ENCODE results near the gene SLC35C1.
A peak's percentile ranks its signal among the peaks of the same experiment; 100 is the strongest.
"Not testable (repeated sequence)": the region's sequence is repeated elsewhere in the genome, so short reads cannot be mapped to it uniquely, and the experiment has no call there.

Gene SLC35C1

DNA sequence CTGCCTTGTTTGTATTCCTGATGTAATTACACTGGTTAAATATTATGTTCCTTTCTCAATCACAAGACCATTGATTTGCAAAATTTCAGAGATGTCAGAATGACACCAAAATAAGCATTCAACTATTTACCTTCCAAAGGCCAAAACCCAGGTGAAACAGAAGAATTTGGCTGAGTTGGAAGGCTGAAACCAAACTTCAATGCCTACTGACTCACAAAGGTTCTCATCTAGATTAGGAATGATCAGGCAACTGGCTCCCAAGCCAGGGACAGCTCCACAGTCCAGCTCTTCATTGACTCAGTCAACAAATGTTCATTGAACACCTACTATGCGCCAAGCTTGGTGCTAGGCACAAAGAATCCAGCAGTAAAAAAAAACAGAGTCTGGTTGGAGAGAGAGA lies 13.4 kb upstream of the SLC35C1 start:
- DNase-seq = no peak

DNA sequence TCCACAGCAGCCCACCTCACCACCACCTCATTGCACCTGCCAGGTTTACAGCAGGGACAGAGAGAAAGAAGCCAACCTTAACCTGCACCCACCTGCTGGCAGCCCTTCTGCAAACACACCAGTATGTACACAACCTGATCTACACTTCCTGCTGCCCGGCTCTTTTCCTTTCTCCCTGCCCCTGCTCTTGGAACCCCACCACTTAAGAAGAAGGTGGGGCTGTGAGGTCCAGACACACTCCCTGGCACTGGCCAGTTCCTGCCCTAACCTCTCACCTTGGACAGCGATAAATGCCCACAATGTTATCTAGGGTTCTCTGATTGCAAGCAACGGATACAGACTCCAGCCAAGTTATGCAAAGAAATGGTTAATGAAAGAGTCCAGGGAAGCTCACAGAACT lies 10.8 kb upstream of the SLC35C1 start:
- DNase-seq = peak; percentile 34

DNA sequence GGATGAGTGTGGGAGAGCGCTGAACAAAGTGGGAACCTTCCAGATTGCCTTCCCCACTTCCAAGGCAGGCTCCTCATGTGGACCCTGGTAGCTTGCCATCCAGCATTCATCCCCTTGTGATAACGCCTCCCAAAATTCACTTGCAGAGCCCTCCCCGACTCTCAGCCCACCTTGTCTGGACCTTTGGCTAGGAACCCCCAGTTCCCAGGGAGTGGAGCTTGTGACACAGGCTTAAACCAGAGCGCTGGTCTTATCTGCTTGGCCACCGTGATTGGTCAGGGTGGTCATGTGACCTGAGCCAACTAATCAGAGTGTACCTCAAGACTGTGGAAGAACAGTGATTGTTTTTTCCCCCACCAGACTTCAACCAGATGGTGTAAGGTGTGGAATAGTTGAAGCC lies 9.6 kb upstream of the SLC35C1 start:
- DNase-seq = no peak

DNA sequence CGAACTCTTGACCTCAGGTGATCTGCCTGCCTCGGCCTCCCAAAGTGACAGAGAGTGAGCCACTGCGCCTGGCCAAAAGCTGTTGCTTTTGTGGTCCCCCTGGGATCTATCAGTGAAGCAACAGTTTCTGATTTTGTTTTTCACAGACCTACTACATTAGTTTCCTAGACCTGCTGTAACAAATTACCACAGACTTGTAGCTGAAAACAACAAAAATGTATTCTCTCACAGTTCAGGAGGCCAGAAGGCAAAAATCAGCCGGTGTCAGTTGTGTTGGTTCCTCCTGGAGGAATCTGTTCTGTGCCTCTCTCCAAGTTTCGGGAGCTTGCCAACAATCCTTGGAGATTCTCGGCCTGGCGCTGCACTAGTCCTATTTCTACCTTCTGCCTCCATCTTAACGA lies 8.5 kb upstream of the SLC35C1 start:
- DNase-seq = no peak

DNA sequence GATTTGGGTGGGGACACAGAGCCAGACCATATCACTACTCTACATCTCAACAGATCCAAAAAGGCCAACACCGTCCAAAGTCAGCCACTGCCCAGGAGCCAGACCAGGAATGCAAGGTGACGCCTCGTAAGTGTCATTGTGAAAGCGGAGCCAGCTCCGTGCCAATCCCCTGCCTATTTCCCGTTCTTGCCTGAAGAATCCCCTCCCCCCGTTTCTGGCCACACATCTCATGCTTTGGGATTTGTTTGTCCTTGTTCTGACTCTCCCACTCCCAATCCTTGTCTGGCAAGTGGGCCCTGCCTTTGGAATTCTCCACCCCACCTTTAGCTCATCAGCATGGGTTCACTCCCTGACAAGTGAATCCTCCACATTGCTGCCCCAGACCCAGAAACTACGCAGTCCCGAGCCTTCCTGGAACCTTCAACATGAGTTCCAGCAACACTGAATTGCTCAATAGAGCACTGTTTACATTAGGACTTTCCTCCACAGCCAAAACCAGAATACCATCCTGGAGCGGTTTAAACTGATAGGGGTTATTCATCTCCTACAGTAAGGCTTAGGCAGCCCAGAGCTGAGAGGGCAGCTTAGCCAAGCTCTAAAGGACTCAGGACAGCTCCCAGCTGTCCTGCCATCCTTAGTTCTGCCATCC lies 6.0 kb upstream of the SLC35C1 start:
- DNase-seq = no peak

DNA sequence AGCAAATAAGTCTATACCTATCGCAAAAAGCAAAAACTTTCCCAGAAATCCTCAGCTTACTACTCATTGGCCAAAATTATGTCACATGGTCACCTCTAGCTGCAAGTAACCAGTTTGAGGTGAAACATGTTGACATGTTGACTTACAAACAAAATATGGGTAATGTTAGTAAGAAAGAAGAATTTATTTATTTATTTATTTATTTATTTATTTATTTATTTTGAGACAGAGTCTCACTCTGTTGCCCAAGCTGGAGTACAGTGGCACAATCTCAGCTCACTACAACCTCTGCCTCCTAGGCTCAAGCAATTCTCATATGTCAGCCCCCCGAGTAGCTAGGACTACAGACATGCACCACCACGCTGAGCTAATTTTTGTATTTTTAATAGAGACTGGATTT lies 5.4 kb upstream of the SLC35C1 start:
- DNase-seq = no peak

DNA sequence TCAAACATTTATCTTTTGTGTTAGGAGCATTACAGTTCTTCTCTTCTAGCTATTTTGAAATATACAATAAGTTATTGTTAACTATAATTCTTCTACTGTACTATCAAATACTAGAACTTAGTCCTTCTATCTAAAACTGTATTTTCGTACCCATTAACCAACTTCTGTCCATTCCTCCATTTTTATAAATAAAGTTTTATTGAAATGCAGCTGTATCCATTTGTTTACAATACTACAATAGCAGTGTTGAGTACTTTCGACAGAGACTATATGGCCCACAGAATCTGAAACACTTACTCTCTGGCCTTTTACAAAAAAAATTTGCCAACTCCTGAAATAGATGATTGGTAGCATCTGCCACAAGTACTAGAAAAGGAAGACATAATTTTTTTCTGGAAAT lies 4.7 kb upstream of the SLC35C1 start:
- DNase-seq = no peak

DNA sequence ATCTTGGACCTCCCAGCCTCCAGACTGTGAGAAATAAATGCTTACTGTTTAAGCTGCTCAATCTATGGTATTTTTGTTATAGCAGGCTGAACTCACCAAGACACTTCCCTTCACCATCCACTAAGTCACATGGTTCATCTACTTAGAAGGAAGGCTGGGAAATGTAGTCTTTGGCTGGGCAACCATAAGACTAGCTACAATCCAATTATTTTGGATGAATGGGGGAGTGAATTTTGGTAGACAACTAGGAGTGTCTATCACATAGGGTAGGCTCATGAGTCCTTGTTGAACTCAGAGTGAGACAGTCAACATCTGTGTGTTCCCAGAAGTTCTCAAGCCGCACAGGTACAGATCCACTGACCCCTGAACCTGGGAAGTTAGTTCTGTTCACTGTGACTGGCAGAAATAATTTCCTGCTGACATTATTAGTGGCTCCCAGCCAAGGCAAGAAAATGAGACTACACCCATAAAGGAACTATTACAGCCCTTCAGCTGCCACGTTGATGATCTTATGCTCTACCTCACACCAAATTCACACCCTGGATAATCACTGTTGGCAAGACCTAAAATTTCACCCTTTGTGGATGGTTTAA lies 3.1 kb upstream of the SLC35C1 start:
- no peak for DNase-seq

DNA sequence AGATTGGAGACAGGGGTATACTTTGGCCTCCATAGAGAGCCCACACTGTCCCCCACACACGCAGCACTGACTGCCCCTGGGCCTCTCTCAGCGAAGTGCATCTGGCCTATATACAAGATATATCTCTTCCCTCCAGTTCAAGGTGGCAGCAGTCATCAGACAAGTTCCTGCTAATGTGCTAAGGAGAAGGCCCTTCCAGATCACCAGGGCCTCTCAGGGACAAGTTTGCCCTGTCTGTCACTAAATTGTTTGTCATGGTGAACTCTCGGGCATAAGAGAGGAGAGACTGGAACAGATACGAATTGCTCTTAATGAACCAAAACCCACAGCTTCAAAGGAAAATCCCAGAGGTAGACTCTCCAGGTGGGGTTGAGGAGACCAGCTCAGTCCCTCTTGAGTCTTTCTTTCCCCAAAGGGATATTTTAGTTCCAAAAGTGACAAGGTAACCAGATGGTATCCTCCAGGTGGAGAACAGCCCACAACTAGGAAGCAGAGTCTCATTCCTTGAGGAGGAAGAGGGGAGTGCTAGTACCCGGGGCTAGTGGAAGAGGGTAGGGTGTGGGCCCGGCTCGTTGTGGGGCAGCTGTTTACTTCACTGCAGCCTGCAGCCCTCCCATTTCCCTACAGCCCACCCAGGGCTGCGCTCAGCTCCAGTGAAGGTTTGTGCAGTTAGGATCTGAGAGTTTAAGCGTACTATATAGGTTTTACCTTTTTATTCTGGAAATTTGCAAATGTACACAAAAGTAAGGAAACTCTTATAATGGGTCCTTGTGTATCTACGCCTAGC lies 2.2 kb upstream of the SLC35C1 start:
- no peak for DNase-seq

DNA sequence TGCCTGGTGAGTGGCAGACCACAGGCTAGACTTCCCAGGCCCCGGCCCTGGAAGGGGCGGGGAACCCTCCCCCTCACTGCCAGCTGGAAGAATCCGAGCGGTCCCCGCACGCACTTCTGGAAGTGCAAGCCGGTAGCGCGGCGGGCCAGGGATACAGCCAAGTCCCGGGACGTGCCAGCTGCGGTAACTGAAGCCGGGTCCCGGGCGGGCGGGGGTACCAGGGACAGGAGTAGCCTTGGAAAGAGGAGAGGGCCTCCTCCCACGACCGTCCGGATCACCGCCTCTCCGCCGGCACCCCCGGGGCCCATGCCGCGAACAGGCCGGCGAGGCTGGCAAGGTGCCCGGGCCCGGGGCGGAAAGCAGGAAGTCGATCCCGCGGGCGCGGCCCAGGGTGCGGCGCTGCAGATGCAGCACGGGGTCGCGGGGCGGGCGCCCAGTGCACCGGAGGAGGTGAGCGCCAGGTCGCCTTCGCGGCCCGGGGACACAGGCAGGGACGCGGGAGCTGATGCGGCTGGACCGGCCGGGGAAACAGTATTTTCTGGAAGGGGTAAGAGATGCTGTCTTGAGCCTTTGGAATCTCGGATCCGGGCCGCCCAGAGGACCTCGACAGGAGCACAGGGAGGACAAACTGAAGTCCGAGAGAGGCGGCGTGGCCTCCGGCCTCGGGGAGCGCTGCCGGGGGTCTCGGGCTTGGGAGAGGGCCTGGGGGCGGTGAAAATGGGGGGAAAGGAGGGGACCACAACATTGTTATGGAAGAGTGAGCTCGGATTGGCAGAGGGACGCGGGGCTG lies 783 bp upstream of the SLC35C1 start:
- DNase-seq = peak; percentile 30

DNA sequence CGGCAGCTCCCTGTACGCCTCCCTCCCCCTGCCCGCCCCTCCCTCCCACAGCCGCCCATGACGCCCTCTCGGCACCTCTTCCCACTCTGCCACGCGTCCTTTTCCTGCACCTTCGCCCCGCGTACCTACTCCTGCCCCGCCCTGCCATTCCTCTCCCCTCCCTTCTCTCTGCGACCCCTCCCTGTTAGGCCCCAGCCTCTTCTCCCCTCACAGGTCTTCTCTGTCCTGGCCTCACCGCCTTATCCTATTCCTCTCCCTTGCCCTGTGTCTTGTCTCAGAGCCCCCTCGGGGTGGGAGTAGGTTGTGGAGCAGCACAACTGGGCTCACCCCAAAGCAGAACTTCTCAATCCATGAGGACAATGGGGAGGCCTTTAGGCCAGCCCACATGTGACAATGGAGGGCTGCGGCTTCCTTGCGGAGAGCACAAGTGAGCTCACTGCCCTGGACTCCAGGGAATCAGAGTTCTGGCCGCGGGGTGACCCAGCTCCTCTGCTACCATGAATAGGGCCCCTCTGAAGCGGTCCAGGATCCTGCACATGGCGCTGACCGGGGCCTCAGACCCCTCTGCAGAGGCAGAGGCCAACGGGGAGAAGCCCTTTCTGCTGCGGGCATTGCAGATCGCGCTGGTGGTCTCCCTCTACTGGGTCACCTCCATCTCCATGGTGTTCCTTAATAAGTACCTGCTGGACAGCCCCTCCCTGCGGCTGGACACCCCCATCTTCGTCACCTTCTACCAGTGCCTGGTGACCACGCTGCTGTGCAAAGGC lies 539 bp downstream of the SLC35C1 start:
- no peak for DNase-seq

DNA sequence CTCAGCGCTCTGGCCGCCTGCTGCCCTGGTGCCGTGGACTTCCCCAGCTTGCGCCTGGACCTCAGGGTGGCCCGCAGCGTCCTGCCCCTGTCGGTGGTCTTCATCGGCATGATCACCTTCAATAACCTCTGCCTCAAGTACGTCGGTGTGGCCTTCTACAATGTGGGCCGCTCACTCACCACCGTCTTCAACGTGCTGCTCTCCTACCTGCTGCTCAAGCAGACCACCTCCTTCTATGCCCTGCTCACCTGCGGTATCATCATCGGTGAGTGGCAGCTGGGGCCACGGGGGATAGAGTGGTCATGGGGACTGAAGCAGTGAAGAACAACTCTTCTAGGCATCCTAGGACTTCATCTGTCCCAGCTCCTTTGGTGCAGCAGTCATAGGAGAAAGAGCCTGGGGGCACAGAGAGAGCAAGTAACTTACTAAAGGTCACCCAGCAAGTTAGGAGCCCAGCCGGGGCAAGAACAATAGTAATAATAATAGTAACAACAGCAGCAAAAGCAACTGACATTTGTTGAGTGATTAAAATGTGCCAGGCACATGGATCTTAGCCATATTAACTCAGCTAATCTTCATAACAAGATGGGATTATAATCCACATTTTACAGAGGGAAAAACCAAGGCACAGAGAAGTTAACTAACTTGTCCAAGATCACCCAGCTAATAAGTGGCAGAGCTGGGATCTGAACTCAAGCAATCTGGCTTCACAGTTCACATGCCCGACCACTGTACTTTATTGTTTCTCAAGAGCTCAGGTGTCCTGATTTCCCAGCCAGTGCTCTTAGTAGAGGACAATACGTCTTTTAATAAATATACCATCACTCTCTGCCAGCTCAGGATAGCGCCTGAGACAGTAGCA lies 1.4 kb downstream of the SLC35C1 start:
- DNase-seq = no peak

DNA sequence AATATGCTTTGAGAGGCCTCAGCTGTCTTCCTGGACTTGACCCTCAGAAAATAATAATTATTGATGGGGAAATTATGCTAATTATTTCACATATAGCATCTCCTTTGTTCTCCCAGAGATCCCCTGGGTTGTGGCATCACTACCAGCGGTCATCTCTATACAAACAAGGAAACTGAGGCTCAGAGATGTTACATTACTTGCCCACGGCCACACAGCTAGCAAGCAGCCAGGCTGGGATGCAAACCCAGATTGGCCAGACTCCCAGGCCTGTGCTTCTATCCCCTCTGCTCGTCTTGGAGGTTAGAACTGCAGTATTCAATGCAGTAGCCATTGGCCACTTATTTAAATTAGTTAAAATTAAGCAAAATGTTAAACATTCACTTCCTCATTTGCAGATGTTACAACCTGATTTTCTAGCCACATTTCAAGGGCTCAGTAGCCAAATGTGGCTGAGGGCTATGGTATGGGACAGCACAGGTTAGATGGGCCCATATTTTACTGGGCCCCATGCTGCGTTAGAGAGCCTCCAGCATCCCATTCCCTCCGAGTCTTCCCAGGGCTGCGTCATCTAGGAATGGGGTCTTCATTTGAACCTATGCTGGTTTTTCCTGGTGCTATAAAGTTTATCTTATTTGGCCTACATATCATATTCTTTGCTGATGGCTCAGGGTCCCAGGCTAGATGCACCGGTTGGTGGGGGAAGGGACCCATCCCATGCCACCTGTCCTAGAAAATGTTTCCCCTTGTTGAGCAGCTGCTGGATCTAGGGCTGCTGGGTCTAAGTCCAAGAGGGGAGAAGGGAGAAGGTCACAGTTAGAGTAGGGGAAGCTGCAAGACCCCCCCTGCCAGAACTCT lies 2.2 kb downstream of the SLC35C1 start:
- DNase-seq = no peak

DNA sequence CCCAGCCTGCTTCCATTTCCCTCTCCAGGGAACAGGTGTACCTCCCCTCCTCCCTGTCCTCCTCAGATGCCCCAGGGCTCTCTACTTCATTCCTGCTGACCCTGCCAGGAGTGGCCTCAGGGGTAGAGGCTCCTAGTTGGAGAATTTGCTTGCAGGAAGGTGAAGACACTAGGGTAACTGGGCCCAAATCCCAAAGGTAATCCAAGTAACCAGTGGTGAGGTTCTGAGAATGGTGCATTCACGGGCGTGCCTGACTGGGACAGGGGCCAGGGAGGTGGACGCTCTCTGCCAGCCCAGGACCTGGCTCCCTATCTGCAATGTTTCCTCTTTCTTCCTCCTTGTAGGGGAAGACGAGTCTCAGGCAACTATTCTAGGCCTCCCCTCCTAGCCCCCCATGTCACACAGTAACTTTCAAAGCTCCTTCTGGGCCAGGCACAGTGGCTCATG lies 2.9 kb downstream of the SLC35C1 start:
- no peak for DNase-seq

DNA sequence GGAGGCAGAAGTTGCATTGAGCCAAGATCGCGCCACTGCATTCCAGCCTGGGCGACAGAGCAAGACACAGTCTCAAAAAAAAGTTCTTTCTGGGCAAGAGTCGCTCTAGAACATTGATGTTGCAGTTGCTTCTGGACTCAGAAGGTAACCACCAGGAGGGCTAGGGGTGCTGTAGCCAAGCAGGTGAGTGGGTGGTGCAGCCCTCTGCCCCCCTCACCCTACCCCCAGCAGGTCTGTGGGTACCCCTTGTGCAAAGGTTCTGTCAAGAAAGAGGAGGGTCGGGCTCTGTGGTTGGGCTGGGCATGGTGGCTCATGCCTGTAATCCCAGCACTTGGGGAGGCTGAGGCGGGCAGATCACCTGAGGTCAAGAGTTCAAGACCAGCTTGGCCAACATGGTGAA lies 3.5 kb downstream of the SLC35C1 start:
- DNase-seq = not testable (repeated sequence)

DNA sequence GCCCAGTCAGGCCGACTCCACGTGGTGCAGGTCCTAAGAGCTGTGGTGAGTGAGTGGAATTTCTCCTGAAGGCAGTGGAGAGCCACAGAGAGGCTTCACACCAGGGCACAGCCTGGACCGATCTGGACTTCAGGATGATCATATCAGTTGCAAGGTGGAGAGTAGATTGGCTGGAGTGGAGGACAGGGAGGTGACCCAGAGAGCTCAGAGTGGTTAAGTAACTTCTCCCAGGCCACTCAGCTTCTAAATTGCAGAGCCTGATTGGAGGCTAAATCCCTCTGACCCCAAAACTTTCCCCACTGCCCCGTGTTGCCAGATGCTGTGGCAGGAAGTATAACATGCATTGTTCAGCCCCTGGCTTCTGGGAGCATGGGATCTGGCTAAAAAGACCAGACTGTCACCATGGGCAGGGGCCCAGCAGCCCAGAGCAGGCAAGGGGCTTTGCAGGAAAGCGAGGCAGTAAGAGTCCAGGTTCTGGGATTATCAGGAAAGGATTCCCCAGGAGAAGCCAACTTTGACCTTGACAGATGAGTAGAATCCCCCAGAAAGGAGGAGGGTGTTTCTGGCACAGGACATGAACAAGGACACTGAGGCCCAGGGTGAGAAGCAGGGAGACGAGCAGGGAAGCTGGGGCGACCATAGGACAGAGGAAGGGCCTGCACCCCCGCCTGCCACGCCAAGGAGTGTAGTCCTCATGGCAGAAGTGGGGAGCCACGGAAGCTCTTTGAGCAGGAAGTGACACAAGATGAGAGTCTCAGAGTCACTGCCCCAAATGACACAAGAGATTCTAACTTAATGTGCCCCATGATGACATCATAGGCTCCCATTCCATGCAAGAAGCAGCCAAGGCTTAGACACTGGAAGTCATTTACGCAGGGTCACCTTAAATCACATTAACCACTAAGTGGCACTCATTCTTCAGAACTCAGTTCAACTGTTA lies 4.8 kb downstream of the SLC35C1 start:
- no peak for DNase-seq

DNA sequence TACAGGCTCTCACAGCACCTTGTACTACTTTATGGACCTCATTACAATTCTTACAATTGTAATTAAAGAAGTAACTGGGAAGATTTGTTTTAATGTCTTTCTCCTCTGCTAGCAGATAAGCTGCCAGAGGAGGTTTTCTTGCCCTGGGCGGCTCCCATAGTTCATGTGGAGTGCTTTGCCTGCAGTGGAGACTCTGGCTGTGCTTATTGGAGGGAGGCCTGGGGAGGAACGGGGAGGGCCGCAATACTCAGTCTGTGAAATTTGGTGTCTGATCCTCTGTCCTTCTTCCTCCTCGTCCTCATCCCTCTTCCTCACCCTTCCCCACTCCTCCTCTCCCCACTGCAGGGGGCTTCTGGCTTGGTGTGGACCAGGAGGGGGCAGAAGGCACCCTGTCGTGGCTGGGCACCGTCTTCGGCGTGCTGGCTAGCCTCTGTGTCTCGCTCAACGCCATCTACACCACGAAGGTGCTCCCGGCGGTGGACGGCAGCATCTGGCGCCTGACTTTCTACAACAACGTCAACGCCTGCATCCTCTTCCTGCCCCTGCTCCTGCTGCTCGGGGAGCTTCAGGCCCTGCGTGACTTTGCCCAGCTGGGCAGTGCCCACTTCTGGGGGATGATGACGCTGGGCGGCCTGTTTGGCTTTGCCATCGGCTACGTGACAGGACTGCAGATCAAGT lies 5.6 kb downstream of the SLC35C1 start:
- no peak for DNase-seq

DNA sequence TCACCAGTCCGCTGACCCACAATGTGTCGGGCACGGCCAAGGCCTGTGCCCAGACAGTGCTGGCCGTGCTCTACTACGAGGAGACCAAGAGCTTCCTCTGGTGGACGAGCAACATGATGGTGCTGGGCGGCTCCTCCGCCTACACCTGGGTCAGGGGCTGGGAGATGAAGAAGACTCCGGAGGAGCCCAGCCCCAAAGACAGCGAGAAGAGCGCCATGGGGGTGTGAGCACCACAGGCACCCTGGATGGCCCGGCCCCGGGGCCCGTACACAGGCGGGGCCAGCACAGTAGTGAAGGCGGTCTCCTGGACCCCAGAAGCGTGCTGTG lies 6.1 kb downstream of the SLC35C1 start:
- DNase-seq = no peak
